GM21423 (cell line): ENCODE measurements around the gene CERS4.
"Not testable (repeated sequence)": the region's sequence is repeated elsewhere in the genome, so short reads cannot be mapped to it uniquely, and the experiment has no call there.

Source experiments
- ATAC-seq: cut with Tn5 transposase; IDR thresholded peaks from one replicate; pipeline ENCODE4 v1.9.1; 2021; ENCODE audit warnings: mild to moderate bottlenecking, moderate library complexity; ENCODE audit not compliant: unreplicated experiment

Gene CERS4

GRCh38 chr19:8208922-8209461 lies at the start of gene CERS4:
TSS of gene CERS4 (plus strand) at chr19:8209370. CDS start at chr19:8251077, 41,707 bp downstream.
- peak; percentile 54 for ATAC-seq

- ATAC-seq: no peak
Observed at GRCh38 chr19:8161135-8161646, 48.0 kb upstream of the CERS4 start.

- ATAC-seq: no peak
Observed at GRCh38 chr19:8163759-8164158, 45.4 kb upstream of the CERS4 start.

- no peak for ATAC-seq
Observed at GRCh38 chr19:8167985-8168384, 41.2 kb upstream of the CERS4 start.

GRCh38 chr19:8168537-8168936 lies 40.6 kb upstream of the CERS4 start:
- ATAC-seq: no peak

- ATAC-seq: no peak
Observed at GRCh38 chr19:8174706-8175105, 34.5 kb upstream of the CERS4 start.

- ATAC-seq: no peak
Observed at GRCh38 chr19:8180018-8180417, 29.2 kb upstream of the CERS4 start.

GRCh38 chr19:8184274-8184673 lies 24.9 kb upstream of the CERS4 start:
- ATAC-seq: no peak

- ATAC-seq: no peak
Observed at GRCh38 chr19:8185343-8186068, 23.7 kb upstream of the CERS4 start.

- ATAC-seq: no peak
Observed at GRCh38 chr19:8192221-8192820, 16.8 kb upstream of the CERS4 start.

- ATAC-seq: no peak
Observed at GRCh38 chr19:8194528-8195267, 14.5 kb upstream of the CERS4 start.

- no peak for ATAC-seq
Observed at GRCh38 chr19:8196271-8196927, 12.8 kb upstream of the CERS4 start.

- ATAC-seq: not testable (repeated sequence)
Observed at GRCh38 chr19:8203288-8204120, 5.7 kb upstream of the CERS4 start.

- ATAC-seq: no peak
Observed at GRCh38 chr19:8204961-8205360, 4.2 kb upstream of the CERS4 start.

- no peak for ATAC-seq
Observed at GRCh38 chr19:8206147-8207087, 2.8 kb upstream of the CERS4 start.

- not testable (repeated sequence) for ATAC-seq
Observed at GRCh38 chr19:8207326-8207725, 1.8 kb upstream of the CERS4 start.

- ATAC-seq: peak; percentile 9
Observed at GRCh38 chr19:8208119-8208921, 850 bp upstream of the CERS4 start.
